DND-41 (cell line): ENCODE results near the gene OSBPL7.

Source experiments
- EZH2 ChIP-seq: IDR thresholded peaks from 3 replicates; pipeline ENCODE4 v1.6.1; 2012; ENCODE audit warnings: borderline replicate concordance, low read depth, mild to moderate bottlenecking, moderate library complexity, low read length, inconsistent platforms; ENCODE audit not compliant: severe bottlenecking
- TF ChIP-seq, protein P1 (sequence below): IDR thresholded peaks from 2 replicates; pipeline ENCODE4 v1.5.1; 2012; ENCODE audit warnings: borderline replicate concordance, low read length, moderate library complexity, mild to moderate bottlenecking; ENCODE audit not compliant: poor library complexity, severe bottlenecking; ENCODE audit errors: extremely low read depth

DNA sequence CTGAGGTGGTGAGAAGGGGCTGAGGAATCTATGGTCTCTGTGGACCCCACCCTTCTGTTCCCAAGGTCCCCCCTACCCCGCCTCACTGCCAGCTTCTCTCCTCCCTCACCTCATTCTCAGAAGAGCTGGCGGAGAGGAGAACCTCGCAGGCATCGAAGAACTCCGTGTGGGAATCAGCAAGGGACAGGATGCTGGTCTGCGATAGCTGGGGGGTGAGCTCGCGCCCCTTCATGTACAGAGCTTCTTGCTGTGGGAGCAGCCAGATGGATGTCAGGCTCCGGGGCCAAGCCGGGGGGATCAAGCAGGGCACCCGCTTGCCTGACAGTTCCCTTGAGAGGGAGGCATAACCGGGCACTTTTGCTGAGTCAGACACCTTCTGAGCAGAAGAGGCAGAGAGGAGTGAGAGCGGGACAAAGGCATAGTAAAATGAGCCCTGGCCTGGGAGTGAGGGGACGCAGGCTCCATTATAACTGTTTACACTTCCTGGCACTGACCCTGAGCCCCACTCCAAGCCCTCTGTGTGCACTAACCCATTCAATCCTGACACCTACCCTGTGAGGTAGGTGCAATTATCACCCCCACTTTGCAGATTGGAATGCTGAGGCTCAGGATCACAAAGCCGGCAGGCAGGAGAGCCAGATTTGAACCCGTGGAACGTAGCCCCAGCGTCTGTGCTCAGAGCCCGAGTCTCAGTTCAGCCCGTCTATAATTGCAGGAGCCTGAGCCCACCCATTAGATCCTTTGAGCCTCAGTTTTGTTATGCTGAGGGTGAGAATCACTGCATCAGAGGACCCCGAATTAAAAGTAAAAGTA, 6.3 kb downstream of the OSBPL7 start:
- TF ChIP-seq, protein P1, sequence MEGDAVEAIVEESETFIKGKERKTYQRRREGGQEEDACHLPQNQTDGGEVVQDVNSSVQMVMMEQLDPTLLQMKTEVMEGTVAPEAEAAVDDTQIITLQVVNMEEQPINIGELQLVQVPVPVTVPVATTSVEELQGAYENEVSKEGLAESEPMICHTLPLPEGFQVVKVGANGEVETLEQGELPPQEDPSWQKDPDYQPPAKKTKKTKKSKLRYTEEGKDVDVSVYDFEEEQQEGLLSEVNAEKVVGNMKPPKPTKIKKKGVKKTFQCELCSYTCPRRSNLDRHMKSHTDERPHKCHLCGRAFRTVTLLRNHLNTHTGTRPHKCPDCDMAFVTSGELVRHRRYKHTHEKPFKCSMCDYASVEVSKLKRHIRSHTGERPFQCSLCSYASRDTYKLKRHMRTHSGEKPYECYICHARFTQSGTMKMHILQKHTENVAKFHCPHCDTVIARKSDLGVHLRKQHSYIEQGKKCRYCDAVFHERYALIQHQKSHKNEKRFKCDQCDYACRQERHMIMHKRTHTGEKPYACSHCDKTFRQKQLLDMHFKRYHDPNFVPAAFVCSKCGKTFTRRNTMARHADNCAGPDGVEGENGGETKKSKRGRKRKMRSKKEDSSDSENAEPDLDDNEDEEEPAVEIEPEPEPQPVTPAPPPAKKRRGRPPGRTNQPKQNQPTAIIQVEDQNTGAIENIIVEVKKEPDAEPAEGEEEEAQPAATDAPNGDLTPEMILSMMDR = no peak
- no peak for TF ChIP-seq EZH2
